ENCODE measurements around the gene CEP104.

DNA sequence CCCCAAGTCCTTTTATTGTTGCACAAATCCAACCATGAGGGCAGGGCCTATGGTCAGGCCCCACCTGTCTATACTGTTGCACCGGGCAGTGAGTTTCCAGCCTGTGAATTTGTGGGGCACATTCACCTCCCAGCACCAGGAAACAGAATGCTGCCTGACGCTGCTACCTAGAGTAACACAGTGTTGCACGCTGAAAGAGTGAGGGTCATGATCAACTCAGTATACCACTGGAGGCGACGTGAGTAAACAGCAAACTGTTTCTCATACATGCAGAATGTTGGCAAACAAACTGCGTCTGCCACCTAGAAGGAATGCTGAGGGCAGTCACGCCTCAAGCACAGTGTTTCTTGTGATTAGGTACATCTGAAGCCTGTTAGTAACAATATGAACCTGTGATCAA is 47.3 kb downstream of the CEP104 start:
- TF ChIP-seq, protein P1, sequence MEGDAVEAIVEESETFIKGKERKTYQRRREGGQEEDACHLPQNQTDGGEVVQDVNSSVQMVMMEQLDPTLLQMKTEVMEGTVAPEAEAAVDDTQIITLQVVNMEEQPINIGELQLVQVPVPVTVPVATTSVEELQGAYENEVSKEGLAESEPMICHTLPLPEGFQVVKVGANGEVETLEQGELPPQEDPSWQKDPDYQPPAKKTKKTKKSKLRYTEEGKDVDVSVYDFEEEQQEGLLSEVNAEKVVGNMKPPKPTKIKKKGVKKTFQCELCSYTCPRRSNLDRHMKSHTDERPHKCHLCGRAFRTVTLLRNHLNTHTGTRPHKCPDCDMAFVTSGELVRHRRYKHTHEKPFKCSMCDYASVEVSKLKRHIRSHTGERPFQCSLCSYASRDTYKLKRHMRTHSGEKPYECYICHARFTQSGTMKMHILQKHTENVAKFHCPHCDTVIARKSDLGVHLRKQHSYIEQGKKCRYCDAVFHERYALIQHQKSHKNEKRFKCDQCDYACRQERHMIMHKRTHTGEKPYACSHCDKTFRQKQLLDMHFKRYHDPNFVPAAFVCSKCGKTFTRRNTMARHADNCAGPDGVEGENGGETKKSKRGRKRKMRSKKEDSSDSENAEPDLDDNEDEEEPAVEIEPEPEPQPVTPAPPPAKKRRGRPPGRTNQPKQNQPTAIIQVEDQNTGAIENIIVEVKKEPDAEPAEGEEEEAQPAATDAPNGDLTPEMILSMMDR (IDR thresholded peaks at IDR 0.05) = no peak
- no peak for TF ChIP-seq POLR2A (IDR thresholded peaks at IDR 0.05)
